AG04450 (cell line): ENCODE data around the gene TMEM115. TPM values are rescaled to one million over a fixed set of nuclear protein-coding genes. Genes with fewer than 3 reads are reported as not detected.

Experiments used
- CTCF ChIA-PET: fragments of 300-600, 350-600 bp; formaldehyde crosslinking; extraction: SDS; loops from one replicate; lab custom pipeline; 2022; ENCODE audit warnings: antibody characterized with exemption, inconsistent platforms; lab: Charles Lee
- POLR2A ChIA-PET: fragments of 350-600 bp; formaldehyde crosslinking; extraction: SDS; loops from one replicate; lab custom pipeline; 2021; ENCODE audit warnings: antibody characterized with exemption, inconsistent platforms; lab: Yijun Ruan, JAX
- DNase-seq: peaks from one replicate; pipeline ENCODE4 v3.0.0-alpha.2; 2011; ENCODE audit warnings: low read depth, low spot score
- H3K27ac ChIP-seq: one replicate; pipeline ENCODE4 v1.5.1; 2012; ENCODE audit warnings: low read depth, low read length, control low read depth
- H3K27me3 ChIP-seq: one replicate; pipeline ENCODE4 v1.6.0; 2012; ENCODE audit warnings: low read length; ENCODE audit not compliant: control insufficient read depth, insufficient read depth
- H3K4me3 ChIP-seq: 2 replicates; pipeline ENCODE4 v1.5.1; 2011; ENCODE audit warnings: mild to moderate bottlenecking, low read depth, low read length, control low read depth
- H3K9me3 ChIP-seq: 2 replicates; pipeline ENCODE4 v1.5.1; 2012; ENCODE audit warnings: low read length; ENCODE audit not compliant: control insufficient read depth, insufficient read depth
- polyA plus RNA-seq: library from polyadenylated mRNA; depleted of rRNA; stranded (reverse); fragments of >200 nt; gene quantifications from 2 replicates; pipeline ENCODE4 v1.2.3, GENCODE V29; 2011
- TF ChIP-seq, protein P1 (sequence below): IDR thresholded peaks from 2 replicates; pipeline ENCODE4 v1.5.1; 2011; ENCODE audit warnings: low read depth, low read length, control low read depth, inconsistent platforms

TMEM115 gene
- polyA plus RNA-seq, 1 experiment: 26.6 TPM

DNA sequence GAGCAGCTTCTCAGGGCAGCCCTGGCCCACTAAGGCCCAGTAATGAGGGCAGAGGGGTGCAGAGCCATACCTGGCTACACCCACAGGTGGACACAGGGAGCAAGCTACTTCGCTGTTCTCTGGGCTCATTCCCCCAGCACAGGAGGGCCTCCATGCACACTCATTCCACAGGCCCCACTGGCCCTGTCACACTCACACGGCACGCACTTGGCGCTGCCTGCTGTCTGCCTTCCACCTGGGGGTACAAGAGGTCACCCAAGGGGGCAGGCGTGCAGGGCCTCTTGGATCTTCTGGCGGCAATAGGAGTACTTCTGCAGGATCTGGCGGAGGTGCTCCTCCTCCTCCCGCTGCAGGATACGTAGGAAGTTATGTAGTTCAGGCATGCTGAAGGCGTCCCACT, 29.0 kb downstream of the TMEM115 start:
- no peaks in the 10 kb centered on the region; the same call in 1 of the 2 replicates for H3K9me3 ChIP-seq
- TF ChIP-seq, protein P1, sequence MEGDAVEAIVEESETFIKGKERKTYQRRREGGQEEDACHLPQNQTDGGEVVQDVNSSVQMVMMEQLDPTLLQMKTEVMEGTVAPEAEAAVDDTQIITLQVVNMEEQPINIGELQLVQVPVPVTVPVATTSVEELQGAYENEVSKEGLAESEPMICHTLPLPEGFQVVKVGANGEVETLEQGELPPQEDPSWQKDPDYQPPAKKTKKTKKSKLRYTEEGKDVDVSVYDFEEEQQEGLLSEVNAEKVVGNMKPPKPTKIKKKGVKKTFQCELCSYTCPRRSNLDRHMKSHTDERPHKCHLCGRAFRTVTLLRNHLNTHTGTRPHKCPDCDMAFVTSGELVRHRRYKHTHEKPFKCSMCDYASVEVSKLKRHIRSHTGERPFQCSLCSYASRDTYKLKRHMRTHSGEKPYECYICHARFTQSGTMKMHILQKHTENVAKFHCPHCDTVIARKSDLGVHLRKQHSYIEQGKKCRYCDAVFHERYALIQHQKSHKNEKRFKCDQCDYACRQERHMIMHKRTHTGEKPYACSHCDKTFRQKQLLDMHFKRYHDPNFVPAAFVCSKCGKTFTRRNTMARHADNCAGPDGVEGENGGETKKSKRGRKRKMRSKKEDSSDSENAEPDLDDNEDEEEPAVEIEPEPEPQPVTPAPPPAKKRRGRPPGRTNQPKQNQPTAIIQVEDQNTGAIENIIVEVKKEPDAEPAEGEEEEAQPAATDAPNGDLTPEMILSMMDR: no peak
- POLR2A ChIA-PET: interaction anchor here (0.6 kb wide), 1 partner anchor 11 kb away, joined by 3 read pairs; no protein-coding TSS in a partner anchor
- CTCF ChIA-PET: interaction anchor here (1.1 to 1.5 kb wide), 2 partner anchors 9 to 136 kb away, joined by 3 to 5 read pairs; no protein-coding TSS in a partner anchor
- DNase-seq: no peak
- H3K27ac ChIP-seq: peak overlapping the region; percentile 11
- no peak overlapping the region for H3K4me3 ChIP-seq
- H3K27me3 ChIP-seq: no peaks in the 10 kb centered on the region

DNA sequence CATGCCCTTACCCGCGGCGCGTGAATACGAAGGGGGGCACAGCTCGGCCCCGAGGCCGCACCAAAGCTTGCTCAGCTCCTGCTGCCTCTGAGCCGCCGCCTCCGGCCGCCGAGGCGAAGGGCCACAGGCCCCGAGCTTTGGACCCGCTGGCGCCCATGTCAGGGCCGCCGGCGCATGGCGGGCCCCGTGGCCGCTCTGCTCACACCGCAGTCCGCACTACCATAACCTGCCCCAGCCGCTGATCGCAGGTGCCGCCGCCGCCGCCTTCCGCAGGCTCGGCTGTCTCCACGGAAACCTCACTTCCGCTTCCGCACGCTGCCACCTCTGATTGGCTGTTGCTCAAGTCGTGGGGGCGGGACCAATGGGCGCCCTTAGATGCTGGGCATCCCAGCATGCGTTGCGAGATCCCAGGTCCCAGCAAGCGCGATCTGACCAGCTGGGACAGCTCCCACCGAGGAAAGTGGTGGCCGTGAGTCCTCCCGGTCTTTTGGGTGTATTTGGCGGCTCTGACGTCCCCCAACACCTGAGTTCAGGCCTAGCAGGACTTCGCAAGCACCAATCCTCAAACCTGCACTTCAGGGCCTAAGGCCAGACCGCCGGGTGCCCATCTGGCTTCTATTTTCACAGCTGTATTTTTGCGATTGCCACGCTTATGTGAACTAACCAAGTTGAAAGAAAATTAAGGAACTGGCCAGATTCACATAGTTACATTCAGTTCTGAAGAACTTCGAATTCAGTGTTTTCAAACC, 31.2 kb downstream of the TMEM115 start, which contains the start of gene TUSC2:
Gene TUSC2 (minus strand): TSS at position 281 of the 749 bp plus-strand sequence. CDS start 124 bp downstream, at position 157.
- CTCF ChIA-PET: interaction anchor here (0.7 to 0.8 kb wide), 2 partner anchors 19 to 771 kb away, joined by 3 to 4 read pairs; no protein-coding TSS in a partner anchor
- peak within 1 kb of the TSS; percentile 87 for H3K4me3 ChIP-seq
- H3K9me3 ChIP-seq: no peaks in the 10 kb centered on the region; the same call in 1 of the 2 replicates
- H3K27me3 ChIP-seq: no peaks in the 10 kb centered on the region
- TF ChIP-seq, protein P1: no peak
- DNase-seq: peak; percentile 82
- peak within 1 kb of the TSS; percentile 73 for H3K27ac ChIP-seq
- POLR2A ChIA-PET: interaction anchor here (0.6 to 2.2 kb wide), 5 partner anchors 8 to 44 kb away, joined by 4 to 22 read pairs (median 7); partner anchors contain the start of genes CYB561D2, IFRD2 and NPRL2

DNA sequence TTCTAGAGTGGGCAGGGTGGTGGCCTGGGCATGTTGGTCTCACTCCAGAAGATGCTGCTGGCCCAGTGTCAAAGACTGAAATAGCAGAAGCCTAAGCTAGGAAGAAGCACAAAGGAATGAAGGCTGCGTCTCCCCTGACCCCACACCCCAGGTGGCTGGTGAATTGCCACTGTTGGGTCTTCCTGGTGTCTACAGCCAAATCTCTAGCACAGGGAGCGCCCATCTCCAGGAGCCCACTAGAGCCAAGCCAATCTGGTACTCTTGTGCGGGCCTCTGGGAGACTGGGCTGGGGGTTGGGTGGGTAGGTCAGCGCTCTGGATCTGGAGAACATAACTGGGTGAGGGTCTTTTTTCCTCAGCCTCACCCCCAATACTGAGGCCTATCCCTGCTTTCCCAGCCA, 32.2 kb downstream of the TMEM115 start:
- POLR2A ChIA-PET: interaction anchor here (0.6 to 2.2 kb wide), 3 partner anchors 9 to 43 kb away, joined by 5 to 22 read pairs (median 7); partner anchors contain the start of genes CYB561D2 and NPRL2
- Histone ChIP-seq H3K9me3 (no peaks in the 10 kb centered on the region; the same call in 1 of the 2 replicates), H3K27me3 (no peaks in the 10 kb centered on the region), H3K27ac (no peak overlapping the region), H3K4me3 (peak overlapping the region; percentile 87)
- TF ChIP-seq, protein P1: no peak
- CTCF ChIA-PET: no interaction called here
- DNase-seq: no peak

- ChIA-PET CTCF (interaction anchor here (0.8 kb wide), 1 partner anchor 70 kb away, joined by 3 read pairs; no protein-coding TSS in a partner anchor), POLR2A (no interaction called here)
- no peak overlapping the region for H3K27ac ChIP-seq
- no peaks in the 10 kb centered on the region; the same call in 1 of the 2 replicates for H3K9me3 ChIP-seq
- DNase-seq: no peak
- no peaks in the 10 kb centered on the region for H3K27me3 ChIP-seq
- TF ChIP-seq, protein P1: no peak
- H3K4me3 ChIP-seq: no peak overlapping the region
Observed at GRCh38 chr3:50326182-50326541, 33.2 kb downstream of the TMEM115 start.
